GM19238 (cell line): Measurements from ENCODE around the gene MAP1LC3B.

Experiments used
- DNase-seq: peaks from one replicate; pipeline ENCODE4 v3.0.0; 2011; ENCODE audit warnings: low spot score; ENCODE audit not compliant: insufficient read length

The MAP1LC3B gene

DNA sequence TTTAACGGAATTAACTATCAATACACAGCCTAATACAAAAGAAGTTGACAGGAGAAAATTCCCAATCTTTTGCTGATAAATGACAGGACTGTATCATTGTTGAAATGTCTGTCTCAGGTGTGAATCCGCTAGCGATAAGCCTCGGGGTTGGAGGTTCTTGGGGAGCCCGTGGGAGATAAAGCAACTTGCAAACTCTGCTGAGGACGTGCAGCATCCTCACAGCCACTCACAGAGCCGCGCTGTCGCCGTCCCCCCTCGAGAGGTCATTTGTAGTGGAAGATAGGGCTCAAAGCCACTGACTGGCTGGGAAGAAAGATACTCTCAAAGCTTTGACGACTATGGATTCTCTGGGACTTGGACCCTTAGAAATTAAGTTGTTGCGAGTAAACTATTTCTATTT lies 17.0 kb downstream of the MAP1LC3B start:
- no peak for DNase-seq

DNA sequence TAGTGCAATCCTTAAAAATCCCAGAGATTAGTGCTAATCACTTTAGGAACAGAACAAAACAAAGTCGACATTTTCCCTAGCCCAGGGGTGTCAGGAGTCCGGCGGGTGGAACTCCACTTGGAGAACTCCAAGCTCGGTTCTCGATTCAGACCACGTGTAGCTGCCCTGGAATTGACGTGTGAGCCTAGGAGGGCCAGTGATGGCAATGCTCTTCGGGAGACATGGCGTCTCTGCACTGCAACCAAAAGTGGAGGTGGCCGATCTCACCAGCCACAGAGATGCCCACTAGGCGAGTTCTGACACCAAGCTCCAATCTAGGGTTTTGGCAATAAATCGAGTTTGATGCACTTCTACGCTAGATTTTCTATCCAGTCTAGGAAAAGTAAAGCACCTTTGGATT lies 17.6 kb downstream of the MAP1LC3B start:
- DNase-seq = no peak

DNA sequence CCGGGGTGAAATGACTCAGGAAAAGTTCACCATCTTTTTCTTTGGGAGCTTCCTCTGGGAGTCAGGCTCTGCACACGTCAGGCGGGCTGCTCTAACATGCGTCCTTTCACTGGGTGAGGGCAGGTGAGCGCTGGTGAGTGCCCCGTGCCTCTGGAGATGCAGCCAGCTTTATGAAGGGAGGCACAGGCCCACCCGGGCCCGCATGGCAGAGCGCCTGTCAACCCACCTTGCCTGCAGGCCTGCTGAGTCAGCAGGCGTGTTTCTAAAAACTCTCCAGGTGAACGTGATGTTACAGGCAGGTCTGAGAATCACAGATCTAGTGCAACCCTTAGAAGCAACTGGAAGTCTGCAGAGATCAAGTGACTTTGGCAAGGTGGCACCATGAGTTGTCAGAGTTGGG lies 18.4 kb downstream of the MAP1LC3B start:
- no peak for DNase-seq

DNA sequence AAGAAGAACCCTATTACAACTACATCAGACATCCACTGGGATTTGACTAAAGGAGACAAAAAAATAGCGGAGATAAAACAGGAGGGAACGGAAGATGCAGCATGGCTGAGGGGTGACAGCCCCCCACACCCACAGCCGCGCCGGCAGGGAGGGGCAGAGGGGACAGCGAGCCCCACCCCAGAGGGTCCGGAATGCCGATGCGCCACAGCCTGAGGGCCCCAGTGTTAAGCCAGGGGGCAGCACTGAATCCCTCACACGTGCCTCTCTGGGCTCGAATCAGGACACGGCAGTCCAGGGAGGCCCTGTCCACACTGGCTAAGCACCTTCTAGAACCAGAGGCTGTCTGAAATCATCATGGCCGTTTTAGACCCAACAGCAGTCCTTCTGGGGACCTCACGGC lies 18.8 kb downstream of the MAP1LC3B start:
- no peak for DNase-seq

DNA sequence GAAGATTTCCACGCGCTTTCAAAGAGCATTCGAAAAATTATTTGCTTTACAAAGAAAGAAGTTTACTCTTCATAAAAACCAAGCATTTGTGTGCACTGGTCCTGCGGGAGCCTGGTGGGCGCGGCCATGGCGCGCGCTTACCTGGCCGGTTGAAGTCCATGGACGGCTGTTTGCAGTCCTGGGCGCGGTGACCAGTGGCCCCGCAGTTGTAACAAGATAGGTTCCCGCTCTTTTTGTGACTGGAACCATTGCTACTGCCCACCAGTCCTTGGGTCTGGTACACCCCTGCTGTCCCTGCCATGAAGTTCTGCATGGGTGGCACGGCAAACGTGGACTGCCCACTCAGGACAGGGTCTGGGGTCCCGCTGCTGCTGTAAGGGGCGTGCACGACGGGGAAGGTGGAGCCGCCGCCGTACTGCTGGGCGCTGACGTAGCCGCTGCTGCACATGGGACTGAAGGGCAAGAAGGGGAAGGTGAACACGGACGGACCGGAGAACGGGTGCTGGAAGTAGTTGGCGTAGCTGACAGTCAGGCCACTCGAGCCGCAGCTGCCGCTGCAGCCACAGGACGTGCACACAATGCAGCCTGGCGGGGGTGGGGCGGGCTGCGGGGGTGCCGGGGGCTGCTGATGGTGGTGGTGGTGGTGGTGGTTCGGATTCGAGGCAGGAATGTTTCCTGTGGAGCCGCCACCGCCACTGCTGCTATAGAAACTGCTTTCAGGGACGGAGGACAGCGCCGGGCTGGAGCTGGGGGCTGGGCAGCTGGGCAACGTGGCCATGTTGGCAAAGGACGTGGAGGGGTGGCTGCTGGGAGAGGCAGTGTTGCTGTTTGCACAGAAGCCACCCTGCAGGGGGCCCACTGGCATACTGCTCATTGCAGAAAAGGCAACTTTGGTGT lies 19.5 kb downstream of the MAP1LC3B start:
- no peak for DNase-seq

DNA sequence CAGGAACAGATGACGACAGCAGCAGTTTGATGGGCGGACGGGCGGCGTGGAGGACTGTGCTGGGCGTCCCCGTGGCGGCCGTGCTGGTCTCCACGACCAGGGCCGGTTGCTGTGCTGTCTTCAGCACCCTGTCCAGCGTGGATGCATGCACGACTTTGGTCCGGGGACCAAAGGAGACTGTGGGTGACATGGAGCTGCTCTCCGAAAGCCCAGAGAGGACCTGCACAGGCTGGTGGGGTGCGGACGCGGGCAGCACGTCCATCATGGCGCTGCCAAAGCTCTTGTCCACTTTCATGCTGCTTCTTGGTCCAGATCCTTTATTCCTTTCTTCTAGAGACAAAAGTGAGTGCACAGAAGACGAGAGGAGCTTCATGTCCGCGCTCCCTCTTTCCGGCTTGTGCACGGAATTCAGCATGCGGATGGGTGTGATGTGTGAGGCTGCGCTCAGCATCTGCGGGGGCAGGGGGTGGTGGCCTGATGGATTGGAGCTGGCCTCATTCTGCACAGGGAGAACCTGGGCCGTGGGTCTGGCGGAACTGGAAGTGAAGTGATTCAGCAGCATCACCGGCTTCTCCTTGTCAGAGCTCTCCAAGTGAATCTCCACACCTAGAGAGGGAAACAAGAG lies 20.3 kb downstream of the MAP1LC3B start:
- DNase-seq = no peak

DNA sequence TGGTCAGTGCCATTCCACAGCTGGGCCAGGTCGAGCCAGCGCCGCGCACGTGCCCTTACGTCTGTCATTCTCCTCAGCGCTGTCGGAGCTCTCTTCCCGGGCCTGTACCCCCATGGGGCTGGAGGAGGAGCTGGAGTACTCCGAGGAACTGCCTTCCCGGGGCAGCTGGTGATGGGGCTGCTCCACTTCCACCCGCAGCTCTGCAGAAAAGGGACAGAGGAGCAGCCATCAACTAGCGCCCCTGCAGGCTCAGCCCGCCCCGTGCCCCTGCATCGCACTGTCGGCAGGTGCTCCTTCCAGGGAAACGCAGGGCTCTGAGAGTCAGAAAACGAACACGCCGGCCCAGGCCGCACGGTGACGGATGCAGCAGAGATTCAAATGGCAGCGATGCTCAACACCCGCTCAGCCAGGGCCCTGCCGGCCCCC lies 20.9 kb downstream of the MAP1LC3B start:
- no peak for DNase-seq

DNA sequence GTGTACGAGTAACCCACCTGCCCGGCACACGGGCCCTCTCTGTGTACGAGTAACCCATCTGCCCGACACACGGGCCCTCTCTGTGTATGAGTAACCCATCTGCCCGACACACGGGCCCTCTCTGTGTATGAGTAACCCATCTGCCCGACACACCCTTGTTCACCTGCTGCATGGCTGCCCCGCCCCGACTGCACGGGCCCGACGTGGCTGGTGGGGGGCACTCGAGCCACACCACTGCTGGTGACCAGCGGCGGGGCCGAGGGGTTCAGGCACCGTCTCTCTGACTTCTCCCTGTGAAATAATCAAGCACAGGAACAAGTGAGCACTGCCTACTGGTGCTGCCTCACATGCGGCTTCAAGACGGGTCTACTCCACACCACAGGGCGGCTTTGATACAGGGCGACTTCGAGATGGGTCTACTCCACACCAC lies 22.1 kb downstream of the MAP1LC3B start:
- DNase-seq = no peak

DNA sequence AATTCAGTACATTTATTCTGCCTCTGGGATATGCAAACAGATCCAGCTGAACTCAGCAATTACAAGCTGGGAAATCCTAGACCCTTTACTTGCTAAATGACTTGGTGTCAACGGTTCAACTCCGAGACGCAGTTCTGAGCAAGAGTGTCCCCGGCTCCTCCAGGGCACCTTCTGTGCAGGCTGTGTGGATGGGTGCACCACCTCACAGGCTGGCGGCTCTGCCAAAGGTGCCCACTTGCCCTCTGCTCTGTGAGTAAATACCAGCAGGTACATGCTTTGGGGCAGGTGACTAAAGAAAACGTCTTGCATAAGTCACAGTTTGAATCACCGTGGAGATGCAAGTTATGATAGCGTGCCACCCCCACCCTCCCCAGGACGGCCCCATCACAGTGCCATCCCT lies 23.3 kb downstream of the MAP1LC3B start:
- no peak for DNase-seq

DNA sequence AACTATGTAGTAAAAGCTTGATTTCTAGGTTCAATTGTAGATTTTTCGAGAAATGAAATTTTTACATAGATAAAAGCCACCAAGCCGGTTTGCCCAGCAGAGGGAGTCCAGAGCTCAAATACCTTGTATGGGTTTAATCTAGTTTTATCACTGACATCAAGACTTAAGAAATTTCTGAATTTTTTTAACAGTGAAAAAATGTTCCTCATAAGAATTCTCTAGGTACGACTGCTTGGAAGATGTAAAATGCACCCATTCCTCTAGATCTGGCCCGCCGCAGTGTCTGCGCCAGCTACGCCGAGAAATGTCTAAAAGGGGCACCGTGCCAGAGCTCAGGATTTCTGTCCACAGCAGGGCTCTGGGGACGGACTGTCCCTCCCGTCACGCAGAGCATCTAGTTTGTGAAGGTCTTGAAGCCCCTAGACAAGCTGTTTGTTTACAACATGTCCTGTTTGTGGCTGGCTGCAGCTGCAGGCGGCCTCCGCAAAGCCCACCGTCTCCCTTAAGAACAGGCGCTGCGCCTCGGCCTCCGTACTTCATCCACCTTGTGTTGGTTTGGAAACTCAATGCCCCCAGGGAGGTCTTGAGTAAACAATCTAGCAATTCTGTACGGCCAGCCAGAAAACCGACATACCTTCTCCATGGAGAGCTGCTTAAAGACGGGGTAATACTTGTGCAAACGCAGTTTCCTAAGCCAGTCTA lies 24.8 kb downstream of the MAP1LC3B start:
- no peak for DNase-seq

DNA sequence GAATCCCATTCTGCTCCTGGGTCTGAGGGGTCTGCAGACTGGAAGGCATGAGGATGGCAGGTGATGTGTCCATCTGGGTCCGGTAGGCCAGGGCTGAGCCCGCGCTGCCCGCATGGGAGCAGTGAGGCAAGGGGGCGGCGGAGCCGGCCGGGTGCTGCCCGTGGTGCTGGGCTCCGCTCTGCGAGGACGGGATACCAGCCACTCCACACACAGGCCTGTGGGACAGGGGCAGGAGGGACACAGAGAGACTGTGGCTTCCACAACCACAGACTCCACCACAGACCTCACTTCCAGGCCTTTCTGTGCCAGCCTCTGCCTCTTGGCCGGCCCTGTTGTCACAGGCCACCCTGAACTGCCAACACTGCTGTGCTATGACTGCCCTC lies 25.4 kb downstream of the MAP1LC3B start:
- no peak for DNase-seq

DNA sequence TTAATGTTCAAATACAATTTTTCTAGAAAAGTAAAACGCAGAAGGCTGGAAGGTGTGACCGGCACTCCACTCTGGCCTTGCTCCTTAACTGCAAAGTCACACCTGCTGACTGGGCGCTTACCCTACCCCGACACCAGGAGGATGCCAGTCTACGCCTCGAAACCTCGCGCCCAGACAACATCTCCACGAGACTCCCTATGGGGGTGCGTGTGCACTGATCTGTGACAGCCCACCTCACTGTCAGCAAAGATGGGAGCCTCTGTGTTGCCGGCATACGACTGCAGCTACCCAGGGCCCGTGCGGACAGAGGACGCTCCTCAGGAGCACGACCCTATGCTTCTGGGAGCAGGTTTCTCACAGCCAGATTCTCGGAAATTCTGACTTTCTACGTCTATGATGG lies 26.1 kb downstream of the MAP1LC3B start:
- no peak for DNase-seq

DNA sequence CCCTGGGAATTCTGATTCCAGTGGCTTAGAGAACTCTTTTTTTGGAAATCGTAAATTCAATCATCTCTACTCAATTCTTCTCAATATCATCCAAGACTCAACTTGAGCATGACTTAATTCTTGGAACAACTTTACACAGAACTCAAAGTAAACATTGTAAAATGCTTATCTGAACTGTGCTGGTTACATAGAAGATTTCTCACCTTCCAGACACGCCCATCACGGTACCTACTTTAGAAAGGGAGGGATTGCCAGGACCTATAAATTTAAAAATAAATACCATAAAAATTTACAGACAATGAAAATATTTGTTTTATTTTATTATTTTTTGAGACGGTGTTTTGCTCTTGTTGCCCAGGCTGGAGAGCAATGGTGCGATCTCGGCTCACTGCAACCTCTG lies 26.5 kb downstream of the MAP1LC3B start:
- DNase-seq = no peak

DNA sequence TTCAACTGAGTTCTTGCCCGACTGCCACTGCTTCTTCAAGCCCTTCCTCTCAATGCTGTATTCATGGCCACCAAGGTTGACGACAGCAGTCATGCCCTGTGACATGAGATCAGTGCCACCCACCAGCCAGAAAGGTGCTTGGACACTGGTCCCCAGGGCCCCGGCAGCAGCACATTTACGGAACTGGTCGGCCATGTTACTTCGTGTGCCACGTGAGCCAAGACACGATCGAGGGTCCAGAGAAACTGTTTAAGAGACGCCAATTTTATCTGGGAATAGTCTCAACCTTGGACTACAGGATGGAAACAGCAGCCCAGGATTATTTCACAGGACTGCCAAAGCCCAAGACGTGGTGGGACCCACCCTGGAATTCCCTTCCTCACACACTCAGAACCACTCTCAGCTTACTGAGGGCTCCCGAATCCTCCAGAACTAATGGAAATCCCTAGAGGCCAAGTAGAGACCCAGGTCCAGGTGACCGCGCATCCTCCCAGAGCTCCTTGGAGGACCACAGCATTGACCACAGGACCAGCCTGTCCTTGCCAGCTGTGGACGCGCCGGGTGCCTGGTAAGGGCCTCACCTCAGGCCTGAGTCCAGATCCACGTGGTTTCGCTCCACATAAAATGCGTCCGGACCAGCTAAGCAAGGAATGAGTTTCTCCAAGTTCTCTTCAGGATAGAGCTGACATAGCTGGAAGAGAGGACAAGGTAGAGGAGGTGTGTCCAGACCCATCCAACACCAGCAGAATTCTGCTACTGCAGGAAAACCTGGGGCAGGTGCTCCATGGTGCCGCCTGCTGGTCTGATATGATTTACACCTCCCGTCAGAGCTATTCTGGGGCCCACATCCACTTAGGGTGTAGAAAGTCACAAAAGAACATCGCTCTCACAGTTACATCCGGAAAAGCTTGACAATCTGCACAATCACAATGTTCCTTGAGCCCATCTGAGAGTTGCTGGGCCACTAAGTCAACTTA lies 28.2 kb downstream of the MAP1LC3B start:
- DNase-seq = no peak

DNA sequence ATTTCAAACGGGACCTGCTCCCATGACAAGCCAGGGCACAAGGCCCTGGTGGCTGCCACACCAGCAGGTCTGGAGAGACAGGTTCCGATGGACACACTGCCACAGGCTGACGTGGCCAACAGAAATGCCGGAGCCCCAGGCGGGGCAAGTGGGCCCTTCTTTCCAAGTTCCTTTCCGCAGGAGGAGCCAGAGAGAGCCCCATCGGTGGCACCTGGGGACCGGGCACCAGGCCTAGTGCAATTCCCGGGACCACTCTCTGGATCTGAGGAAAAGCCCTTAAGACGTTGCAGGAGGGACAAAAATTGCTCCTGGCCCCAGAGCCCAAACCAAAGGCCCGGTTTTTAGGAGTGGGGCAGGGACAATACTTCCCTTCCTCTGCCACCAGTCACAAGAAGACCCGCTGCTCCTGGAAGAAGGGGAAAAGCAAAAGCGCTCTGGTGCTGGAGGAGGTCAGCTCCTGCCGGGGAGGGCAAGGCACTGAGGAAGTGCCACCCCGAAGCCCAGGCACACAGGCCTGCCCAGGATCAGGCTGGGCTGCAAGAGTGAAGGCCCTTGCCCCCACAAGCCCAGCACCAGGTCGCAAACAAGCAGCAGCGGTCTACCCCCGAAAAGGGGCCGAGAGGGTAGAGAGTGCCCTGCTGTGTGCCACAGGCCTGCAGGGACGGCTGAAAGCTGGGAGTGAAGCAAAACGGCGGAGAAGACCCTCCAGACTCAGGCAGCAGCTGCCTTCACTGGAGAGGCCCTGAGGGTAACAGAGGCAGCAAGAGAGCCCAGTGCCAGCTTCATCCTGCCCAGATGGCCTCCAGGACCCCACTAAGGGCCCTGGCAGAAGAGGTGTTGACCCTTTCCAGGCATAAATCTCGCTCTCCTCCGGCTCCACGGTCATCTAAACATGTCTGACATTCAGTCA lies 29.1 kb downstream of the MAP1LC3B start:
- no peak for DNase-seq

DNA sequence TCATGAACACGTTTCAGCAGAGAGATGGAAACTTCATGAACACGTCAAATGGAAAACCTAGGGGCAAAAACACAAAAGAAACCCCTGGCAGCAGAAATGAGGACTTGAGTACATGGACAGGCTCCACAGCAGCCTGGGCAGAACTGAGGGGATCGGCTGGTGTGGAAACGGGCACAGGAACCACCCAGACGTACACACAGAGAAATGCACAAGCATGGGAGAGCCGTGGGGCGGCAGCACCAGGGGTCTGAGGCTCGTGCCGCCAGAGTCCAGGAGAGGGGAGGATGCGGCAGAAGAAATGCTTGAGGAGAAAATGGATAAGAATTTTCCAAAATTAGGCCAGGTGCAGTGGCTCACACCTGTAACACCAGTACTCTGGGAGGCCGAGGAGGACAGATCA lies 30.0 kb downstream of the MAP1LC3B start:
- no peak for DNase-seq

DNA sequence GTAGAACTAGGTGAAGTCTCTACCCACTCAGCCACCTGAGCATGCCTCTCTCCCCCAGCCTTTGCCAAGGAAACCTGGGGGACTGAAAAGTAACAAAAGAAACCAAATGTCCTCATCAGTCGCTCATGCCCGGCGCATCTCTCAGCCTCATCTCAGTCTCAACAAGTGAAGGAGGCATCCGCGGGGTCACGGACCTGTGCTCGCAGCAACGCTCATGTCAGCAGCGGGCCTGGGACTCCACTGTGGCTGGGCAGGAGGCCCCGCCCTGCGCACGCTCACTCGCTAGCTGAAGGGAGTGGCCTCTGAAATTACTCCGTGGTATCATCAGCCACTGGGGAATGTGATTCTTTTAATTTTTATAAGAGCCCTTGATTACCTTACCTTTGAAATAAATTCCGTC lies 31.3 kb downstream of the MAP1LC3B start:
- no peak for DNase-seq

DNA sequence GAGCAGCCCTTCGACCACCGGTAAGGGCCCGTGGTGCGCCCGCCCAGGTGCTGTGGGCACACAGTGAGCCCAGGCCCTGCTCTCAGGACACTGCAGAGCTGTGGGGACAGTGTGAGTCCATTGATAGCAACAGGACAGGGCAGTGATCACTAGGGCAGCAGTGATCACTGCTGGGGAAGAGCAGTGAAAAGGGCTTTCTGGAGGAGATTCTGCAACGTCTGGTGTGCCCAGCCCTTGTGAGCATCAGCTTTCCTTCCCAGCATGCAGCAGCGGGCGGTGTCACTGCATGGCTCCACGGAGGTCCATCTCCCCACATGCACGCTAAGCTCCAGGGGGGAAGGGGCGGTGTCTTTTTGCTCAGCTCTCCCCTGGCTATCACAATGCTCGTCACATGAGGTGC lies 32.1 kb downstream of the MAP1LC3B start:
- DNase-seq = no peak

DNA sequence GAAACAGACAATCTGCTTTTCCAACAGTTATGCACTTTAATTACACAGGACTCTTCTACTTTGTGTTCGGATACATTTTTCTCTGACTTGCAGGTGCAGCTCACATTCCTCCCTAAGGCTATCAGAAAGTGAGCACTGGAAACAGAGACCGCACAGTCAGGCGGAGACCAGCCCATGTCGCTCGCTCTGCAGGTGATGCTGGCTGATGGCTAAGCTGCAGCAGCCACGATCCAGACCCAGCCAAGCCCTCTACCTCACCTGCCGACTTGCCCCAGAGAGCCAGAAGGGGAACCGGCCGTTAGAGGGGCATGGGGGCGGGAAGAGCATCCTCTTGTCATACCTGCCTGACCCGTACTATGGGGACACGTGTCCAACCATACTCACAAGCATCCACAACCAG lies 33.8 kb downstream of the MAP1LC3B start:
- no peak for DNase-seq
